CD4-positive, alpha-beta T cell treated with Interleukin-12 subunit alpha and Interleukin-12 subunit beta, for 1 hour (primary cell): ENCODE data around the gene LMNA.
A peak's percentile ranks its signal among the peaks of the same experiment; 100 is the strongest.
"Not testable (repeated sequence)": the region's sequence is repeated elsewhere in the genome, so short reads cannot be mapped to it uniquely, and the experiment has no call there.

Experiments
- DNase-seq: peaks from one replicate; pipeline ENCODE4 v3.0.0-alpha.2; 2020

Gene LMNA

GRCh38 chr1:156114101-156114918, at the start of gene LMNA:
TSS of gene LMNA (plus strand) at chr1:156114711. CDS start at chr1:156114919, 208 bp downstream.
- DNase-seq = peak; percentile 89

DNA sequence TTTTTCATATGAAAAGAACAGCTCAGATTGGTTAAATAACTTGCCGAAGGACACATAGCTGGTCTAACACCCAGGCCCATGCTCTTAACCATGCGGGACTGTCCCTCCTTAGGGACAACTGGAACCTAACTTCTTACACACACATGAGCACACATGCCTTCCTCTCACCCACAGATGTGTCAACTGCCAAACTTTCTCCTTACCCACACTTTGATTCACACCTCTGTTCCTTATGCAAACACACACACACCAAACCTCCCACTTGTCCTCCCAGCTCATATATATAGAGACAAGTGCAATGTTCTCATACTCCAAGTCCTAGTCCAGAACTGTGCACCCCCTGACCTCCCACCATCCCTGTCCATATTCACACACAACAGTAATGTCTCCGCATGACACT, 49.3 kb upstream of the LMNA start:
- DNase-seq = no peak

DNA sequence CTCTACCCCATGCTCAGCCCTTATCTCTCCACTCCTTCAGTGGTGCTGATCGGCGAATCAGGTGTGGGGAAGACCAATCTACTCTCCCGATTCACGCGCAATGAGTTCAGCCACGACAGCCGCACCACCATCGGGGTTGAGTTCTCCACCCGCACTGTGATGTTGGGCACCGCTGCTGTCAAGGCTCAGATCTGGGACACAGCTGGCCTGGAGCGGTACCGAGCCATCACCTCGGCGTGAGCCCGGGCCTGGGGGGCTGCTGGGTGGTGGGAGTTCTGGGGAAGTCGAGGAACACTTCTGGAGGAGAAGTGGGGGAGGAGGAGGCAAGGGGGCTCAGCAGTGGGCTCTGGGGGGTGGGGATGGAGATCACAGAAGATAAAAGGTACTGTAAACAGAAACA, 48.6 kb upstream of the LMNA start:
- DNase-seq = no peak

DNA sequence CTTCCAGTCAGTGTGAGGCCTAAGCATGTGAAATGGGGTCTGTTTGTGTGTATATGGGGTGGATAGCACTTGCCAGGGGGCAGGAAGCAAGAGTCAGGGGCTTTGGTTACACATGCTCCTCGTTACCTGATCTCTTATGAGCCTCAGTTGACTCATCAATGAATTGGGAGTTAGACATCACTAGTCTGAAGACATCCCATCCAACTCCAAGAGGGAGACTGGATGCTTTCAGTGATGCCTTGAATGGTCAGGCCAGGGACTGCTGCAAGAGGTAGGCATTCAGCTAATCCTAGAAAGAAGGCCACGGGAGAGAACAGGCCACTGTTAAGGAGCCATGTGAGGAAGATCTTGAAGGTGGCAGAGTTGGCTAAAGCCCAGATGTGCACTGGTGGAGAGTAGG, 47.2 kb upstream of the LMNA start:
- no peak for DNase-seq

DNA sequence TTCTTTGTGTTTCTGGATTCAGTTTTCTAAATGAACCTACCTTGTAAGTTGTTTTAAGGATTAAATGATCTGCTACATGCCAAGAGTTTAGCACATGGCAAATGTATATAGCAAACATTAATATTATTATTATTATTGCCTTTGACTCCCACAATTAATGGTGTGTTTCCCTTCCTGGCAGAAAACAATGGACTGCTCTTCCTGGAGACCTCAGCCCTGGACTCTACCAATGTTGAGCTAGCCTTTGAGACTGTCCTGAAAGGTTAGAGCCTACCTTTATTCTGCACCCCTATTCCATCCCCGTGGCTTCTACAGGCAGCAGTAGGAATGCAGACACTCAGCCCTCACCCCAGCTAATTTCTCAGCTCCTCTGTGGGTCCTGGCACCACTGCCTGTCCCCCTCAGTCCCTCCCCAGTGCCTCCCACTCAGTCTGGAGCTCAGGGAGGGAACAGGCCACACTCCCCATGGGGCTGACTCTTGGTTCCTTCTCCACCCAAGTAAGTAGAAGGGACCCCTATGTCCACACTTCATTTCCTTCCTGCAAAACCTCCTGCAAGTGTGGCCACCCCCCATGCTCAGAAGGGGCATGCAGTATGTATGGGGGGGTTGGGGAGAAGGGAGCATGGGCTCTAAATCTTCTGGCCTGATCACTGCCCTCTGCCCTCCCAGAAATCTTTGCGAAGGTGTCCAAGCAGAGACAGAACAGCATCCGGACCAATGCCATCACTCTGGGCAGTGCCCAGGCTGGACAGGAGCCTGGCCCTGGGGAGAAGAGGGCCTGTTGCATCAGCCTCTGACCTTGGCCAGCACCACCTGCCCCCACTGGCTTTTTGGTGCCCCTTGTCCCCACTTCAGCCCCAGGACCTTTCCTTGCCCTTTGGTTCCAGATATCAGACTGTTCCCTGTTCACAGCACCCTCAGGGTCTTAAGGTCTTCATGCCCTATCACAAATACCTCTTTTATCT, 44.7 kb upstream of the LMNA start:
- DNase-seq = no peak

DNA sequence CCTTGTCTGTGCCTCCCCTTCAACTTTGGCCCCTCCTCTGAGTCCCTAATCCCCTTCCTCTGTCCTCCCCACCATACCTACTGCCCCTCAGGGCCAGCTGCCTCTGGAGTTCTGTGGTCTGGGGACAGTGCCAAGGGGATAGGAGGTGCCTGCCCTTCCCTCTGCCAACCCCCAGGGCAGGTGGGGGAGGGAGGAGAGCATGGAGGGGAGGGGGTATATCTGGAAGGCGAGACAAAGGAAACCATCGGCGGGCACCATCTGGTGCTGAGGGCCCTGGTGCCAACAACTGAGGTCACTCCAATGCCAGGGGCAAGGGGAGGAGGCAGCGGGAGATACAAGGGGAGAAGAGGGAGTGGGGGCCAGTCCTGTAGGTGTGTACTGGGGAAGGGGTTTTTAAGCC, 44.0 kb upstream of the LMNA start:
- DNase-seq = no peak

DNA sequence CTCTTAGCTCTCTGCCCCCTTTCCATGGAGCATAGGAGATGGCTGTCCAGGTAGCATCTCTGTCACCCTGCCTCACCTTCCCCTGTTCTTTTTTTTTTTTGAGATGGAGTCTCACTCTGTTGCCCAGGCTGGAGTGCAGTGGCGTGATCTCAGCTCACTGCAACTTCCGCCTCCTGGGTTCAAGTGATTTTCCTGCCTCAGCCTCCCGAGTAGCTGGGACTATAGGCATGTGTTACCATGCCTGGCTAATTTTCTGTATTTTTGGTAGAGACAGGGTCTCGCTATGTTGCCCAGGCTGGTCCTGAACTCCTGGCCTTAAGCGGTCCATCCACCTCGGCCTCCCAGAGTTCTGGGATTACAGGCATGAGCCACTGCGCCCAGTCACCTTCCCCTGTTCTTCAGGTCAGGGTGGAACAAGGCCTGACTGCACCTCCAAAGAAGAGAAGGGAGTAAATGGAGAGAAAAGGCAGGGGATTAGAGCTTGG, 43.1 kb upstream of the LMNA start:
- not testable (repeated sequence) for DNase-seq

DNA sequence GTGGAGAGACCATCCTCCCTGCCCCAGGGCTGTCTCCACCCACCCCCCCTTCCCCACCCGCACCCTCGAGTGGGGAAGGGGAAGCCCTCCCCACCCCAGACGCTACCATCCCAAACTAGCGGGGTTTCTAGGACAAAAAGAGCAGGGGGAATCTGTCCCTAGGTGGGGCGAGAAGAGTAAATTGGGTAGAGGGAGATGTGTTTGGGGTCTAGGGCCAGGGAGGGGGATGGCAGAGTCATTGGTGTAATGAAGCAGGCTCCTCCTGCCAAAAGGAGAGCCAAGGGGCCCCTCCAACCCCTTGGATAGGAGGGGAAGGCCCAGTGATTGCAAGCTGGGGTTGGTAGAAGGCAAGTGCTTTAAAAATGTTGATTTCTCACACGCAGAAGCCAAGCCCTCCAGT, 42.3 kb upstream of the LMNA start:
- no peak for DNase-seq

DNA sequence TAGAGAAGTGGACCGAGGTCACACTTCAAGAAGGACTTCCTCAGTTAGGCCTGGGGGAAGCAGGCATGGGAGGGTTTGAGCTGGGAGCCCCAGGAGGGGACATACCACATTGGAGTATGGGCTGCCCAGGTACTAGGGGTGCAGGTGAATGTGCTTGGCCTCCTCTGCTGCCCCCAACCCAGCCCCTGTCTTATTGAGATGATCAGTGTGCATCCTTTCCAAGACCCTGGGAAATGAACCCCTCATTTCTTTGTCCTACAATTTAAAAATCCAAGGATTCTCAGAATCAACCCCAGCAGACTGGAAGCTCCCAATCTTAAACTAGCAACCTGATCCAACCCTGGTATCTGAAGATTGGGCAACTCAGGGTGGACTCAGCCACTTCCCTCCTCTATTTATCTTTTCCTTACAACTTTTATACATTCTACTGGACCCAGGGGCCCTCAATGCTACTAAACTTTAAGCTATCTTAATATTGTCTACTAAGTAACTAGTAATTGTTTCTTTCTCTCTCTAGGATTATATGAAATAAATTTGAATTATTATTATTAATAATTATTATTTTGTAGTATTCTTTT, 41.3 kb upstream of the LMNA start:
- DNase-seq = no peak

GRCh38 chr1:156073740-156074139, 40.8 kb upstream of the LMNA start:
- DNase-seq = no peak

- DNase-seq = no peak
These were observed 39.9 kb upstream of the LMNA start for GRCh38 chr1:156074661-156075060.

DNA sequence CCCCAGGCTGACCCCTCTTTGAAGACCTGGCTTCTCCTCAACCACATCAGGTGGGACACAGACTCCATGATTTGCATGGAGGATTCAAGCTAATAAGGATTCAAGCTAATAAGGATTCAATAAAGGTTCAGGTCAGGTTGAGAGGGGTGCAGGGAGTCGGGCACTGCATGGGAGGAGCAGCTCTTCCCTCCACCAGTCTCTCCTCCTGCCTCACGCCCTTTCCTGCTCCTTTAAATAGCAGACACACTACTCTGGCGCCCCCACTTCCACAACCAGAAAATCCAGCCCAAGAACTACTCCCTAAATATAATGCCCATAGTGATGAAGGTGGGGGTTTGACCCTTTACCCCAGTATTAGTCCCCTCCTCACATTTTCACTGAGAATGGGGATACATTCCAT, 39.3 kb upstream of the LMNA start:
- DNase-seq = no peak

- no peak for DNase-seq
These were observed 38.7 kb upstream of the LMNA start for GRCh38 chr1:156075775-156076204.

DNA sequence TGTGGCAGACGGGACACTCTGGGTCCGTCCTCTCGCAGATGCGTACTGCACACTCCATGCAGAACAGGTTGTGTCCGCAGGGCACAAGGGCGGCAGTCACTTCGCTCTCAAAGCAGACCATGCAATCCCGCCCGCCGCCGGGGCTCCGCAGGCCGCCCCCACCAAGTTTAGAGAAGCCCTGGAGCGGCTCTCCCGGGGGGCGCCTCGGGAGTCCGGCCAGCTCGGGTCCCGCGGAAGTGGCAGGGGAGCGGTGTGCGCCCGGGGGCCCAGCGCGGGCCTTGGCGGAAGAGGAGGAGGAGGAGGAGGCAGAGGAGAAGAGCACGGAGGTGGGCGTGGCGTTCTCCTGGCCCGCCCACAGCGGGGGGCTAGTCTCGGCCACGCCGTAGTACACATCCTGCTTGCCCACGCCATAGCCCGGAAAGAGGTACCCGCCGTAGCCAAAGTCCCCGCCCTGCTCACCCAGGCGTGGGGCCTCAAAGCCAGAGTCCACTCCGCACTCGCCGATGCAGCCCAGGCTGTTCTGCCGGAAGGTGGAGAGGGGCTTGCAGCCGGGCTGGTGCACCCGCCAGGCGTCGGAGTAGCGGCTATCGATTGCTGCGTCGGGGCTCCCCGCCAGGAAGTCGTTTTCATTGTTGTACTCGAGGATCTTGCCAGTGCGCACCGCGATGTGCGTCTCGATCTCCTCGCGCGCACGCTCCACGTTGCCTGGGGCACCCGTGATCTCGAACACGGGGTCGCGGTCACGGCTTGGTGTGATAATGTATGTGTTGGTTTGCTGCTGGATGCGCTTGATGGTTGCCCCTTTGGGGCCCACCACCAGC, 37.7 kb upstream of the LMNA start:
- no peak for DNase-seq

DNA sequence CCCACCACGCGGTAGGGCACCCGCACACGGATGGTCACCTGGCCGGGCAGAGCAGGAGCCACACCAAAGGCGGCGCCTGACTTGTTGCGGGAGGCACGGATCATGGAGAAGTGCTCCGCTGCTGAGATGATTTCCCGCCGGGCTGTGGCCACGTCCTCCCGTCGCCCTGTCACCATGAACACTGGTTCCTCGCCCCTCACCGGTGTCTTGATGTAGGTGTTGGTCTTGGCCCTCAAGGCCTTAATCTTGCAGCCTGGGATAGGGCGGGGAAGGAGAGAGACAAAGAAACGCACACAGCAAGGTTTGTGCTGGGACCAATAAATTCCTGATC, 37.1 kb upstream of the LMNA start:
- DNase-seq = no peak

GRCh38 chr1:156078728-156079127, 35.8 kb upstream of the LMNA start:
- no peak for DNase-seq

- no peak for DNase-seq
These were observed 34.7 kb upstream of the LMNA start for GRCh38 chr1:156079762-156080161.

GRCh38 chr1:156080241-156080862, 34.2 kb upstream of the LMNA start:
- DNase-seq = no peak

DNA sequence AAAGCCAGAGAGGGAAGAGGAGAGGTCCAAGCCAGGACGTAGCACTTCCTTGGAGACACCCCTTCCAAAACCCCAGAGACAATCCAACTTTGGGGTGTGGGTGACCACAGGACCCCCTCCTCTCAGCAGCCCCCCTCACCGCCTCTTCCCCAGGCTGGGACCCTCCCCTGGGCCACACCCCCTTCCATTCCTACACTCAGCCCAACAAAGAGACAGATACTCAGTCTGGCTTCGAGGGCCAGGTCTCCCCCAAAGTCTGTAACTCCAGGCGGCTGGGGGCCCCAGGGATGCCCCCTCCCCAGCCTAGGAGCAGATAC, 33.7 kb upstream of the LMNA start:
- no peak for DNase-seq

GRCh38 chr1:156081180-156081916, 33.2 kb upstream of the LMNA start:
- DNase-seq = no peak

- DNase-seq = no peak
These were observed 32.6 kb upstream of the LMNA start for GRCh38 chr1:156081917-156082308.
